Upper lobe of left lung (tissue), 6 donors: ENCODE data around the gene PPP1R26. TPM values are rescaled to one million over a fixed set of nuclear protein-coding genes. Genes with fewer than 3 reads are reported as not detected.
A peak's percentile ranks its signal among the peaks of the same experiment; 100 is the strongest.
"Not testable (repeated sequence)": the region's sequence is repeated elsewhere in the genome, so short reads cannot be mapped to it uniquely, and the experiment has no call there.

Source experiments
- ATAC-seq, 2 donors: fragments of 200-7000 bp; cut with Tn5 transposase; one replicate each; pipeline ENCODE4 v1.9.1; 2022; ENCODE audit warnings: mild to moderate bottlenecking in 2 of 2, moderate library complexity in 2 of 2; ENCODE audit not compliant: low FRiP score in 2 of 2
- DNase-seq, 2 donors: peaks; one replicate each; pipeline ENCODE4 v3.0.0-alpha.2; 2019 to 2020
- H3K27ac ChIP-seq, 4 donors: fragments of 200-600 bp; sonication (generic); one replicate each; pipeline ENCODE4 v1.5.1; 2016 to 2019
- H3K27me3 ChIP-seq, 4 donors: fragments of 200-600 bp; sonication (generic); one replicate each; pipeline ENCODE4 v1.5.1; 2017 to 2019
- H3K36me3 ChIP-seq, 4 donors: fragments of 200-600 bp; sonication (generic); one replicate each; pipeline ENCODE4 v1.5.1; 2016 to 2019
- H3K4me1 ChIP-seq, 4 donors: fragments of 200-600 bp; sonication (generic); one replicate each; pipeline ENCODE4 v1.5.1; 2018 to 2019
- H3K4me3 ChIP-seq, 4 donors: fragments of 200-600 bp; sonication (generic); one replicate each; pipeline ENCODE4 v1.5.1; 2017 to 2019; ENCODE audit warnings: mild to moderate bottlenecking in 2 of 4, moderate library complexity in 1 of 4
- H3K9me3 ChIP-seq, 4 donors: fragments of 200-600 bp; sonication (generic); one replicate each; pipeline ENCODE4 v1.5.1; 2018 to 2019
- EP300 ChIP-seq, 4 donors: sonication (generic); formaldehyde crosslinking; IDR thresholded peaks; one replicate each; pipeline ENCODE4 v1.5.1; 2017; ENCODE audit warnings: antibody characterized with exemption in 4 of 4, control low read depth in 2 of 4
- POLR2A ChIP-seq, 4 donors: fragments of 450-650 bp; IDR thresholded peaks; one replicate each; pipeline ENCODE4 v1.5.1; 2016 to 2017; ENCODE audit warnings: antibody characterized with exemption in 4 of 4, mild to moderate bottlenecking in 2 of 4
- POLR2AphosphoS5 ChIP-seq, 2 donors: sonication (generic); formaldehyde crosslinking; IDR thresholded peaks; one replicate each; pipeline ENCODE4 v1.5.1; 2017; ENCODE audit warnings: antibody characterized with exemption in 2 of 2
- WGBS, 2 donors: methylation state at CpG; one replicate each; pipeline ENCODE4 v1.1.5; 2017 to 2018; 5-methylcytosine and 5-hydroxymethylcytosine counted together
- total RNA-seq, 6 donors: library from RNA; depleted of rRNA in 4 of 6; stranded (reverse); fragments of >200 nt in 4 of 6; gene quantifications; one replicate each; pipeline versions ENCODE4 v1.1.0 to v1.2.1, GENCODE V29; 2016 to 2021
- TF ChIP-seq, protein P1 (sequence below), 6 experiments: fragments of 450-650 bp in 4 of 6; fragments of 200-600 bp in 2 of 6; sonication (generic) in 2 of 6; IDR thresholded peaks; one replicate each; pipeline ENCODE4 v1.5.1; 2016 to 2019; ENCODE audit warnings: antibody characterized with exemption in 6 of 6
- donor health status: DM: no; HTN: no; CAD: no; lungs with moderate emphysema.
- donor health status: DM: no; HTN: yes; CAD: no; lungs with severe emphysema.

PPP1R26 gene
- total RNA-seq, 6 donors from 2014 or later, result 25.6 to 48.6 (median 33.8) TPM

DNA sequence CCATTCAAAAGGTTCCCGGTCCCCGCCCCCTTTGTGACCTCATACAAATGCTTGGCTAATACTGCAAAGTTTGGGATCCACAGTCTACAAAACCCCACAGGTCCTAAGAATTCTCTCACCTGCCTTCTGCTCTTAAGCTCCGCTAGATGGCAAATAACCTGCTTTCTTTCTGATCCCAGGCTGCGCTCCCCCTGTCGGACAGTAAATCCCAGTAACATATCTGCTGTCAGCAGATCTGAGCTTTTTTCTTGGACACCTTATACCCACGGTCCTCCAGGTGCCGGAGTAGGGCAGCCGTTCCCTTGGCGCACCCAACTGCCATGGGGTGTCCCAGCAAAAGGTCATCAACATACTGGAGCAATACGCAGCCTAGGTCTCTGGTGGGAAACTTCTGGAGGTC, 39.0 kb upstream of the PPP1R26 start:
- Histone ChIP-seq H3K9me3 (peaks cover 0 to 9% (median 0%) of the 10 kb centered on the region in 4 donors), H3K27ac (peak overlapping the region in 3 of 4 donors; percentile 53 to 59 (median 56)), H3K27me3 (peaks cover 0 to 3% (median 0%) of the 10 kb centered on the region in 4 donors), H3K36me3 (no peaks in the 10 kb centered on the region), H3K4me3 (peak overlapping the region in 2 of 4 donors; percentile 13 to 43), H3K4me1 (peaks cover 0 to 15% (median 4%) of the 10 kb centered on the region in 4 donors)
- DNase-seq, result no peak
- no peak for ATAC-seq
- WGBS, 2 donors, result 53 to 77% methylated on average over 8 to 10 of the region's 10 CpGs
- TF ChIP-seq, protein P1, sequence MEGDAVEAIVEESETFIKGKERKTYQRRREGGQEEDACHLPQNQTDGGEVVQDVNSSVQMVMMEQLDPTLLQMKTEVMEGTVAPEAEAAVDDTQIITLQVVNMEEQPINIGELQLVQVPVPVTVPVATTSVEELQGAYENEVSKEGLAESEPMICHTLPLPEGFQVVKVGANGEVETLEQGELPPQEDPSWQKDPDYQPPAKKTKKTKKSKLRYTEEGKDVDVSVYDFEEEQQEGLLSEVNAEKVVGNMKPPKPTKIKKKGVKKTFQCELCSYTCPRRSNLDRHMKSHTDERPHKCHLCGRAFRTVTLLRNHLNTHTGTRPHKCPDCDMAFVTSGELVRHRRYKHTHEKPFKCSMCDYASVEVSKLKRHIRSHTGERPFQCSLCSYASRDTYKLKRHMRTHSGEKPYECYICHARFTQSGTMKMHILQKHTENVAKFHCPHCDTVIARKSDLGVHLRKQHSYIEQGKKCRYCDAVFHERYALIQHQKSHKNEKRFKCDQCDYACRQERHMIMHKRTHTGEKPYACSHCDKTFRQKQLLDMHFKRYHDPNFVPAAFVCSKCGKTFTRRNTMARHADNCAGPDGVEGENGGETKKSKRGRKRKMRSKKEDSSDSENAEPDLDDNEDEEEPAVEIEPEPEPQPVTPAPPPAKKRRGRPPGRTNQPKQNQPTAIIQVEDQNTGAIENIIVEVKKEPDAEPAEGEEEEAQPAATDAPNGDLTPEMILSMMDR (IDR thresholded peaks at IDR 0.05), result peak in 3 of 6 experiments; percentile 7 to 34 (median 8)
- TF ChIP-seq EP300 (IDR thresholded peaks at IDR 0.05), result no peak

DNA sequence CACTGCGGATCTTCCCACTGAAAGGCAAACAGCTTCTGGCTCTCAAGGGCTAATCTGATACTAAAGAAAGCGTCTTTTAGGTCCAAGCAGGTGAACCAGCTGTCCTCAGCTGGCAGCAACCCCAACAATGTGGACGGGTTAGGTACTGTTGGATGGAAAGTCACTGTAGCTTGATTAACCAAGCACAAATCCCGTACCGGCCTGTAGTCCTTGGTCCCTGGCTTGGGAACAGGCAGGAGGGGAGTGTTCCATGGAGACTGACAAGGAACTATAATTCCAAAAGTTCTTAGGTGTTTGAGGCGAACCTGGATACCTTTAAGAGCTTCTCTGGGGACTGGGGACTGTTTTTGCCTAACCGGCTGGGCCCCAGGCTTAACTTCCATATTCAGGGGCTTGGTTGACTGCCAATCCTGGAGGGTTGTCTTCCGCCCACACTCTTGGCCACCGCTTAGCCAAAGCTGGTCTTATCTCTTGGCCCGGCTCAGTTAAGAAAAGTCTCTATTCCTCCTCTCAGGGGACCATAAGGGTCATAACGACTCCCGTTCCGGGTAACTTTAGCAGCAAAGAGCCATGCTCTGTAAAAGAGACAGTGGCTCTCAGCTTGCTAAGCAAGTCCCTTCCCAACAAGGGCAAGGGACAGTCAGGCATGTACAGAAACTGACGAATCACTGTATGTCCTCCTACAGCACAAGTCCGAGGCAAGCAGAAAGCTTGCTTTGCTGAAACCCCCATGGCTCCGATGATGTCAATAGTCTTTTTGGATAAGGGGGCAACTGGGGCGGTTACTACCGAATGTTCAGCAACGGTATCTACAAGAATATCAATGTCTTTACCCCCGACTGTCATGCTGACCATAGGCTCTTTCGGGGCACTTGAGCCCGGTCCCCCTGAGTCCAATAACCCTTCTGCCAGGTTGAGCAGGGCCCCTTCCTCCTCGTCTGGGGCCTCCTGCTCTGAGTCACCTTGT, 38.2 kb upstream of the PPP1R26 start:
- Histone ChIP-seq H3K4me1 (peaks cover 0 to 15% (median 4%) of the 10 kb centered on the region in 4 donors), H3K4me3 (peak overlapping the region in 3 of 4 donors; percentile 40 to 45 (median 43)), H3K27ac (peak overlapping the region in 3 of 4 donors; percentile 53 to 59 (median 56))
- 39 to 58% methylated on average over 18 to 23 of the region's 23 CpGs for WGBS, 2 donors
- not testable (repeated sequence) for H3K27me3 ChIP-seq, H3K36me3 ChIP-seq, H3K9me3 ChIP-seq, ATAC-seq
- DNase-seq, result peak in 1 of 2 donors; percentile 69

DNA sequence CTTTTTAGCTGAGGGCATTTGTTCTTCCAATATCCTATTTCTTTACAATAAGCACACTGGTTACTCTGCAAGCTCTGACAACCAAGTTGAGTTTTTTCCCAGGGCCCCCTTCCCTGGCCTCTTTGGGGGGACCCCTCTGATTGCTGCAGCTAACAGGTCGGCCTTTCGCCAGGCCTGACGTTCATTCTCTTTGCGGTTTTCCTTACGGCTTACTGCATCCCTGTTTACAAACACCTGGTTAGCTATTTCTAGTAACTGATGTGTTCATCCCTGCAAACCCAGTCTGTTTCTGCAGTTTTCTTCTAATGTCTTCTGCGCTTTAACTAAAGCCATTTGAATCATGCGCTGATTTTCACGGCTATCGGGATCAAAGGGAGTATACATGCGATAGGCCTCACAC, 37.5 kb upstream of the PPP1R26 start:
- H3K9me3 ChIP-seq, result peaks cover 0 to 7% (median 0%) of the 10 kb centered on the region in 4 donors
- 42 to 51% methylated on average over 10 of the region's 10 CpGs for WGBS, 2 donors
- DNase-seq, result no peak
- peaks cover 0 to 3% (median 0%) of the 10 kb centered on the region in 4 donors for H3K27me3 ChIP-seq
- no peaks in the 10 kb centered on the region for H3K36me3 ChIP-seq
- H3K4me1 ChIP-seq, result peaks cover 0 to 15% (median 4%) of the 10 kb centered on the region in 4 donors
- H3K27ac ChIP-seq, result peak overlapping the region in 3 of 4 donors; percentile 5 to 56 (median 17)
- no peak for ATAC-seq
- TF ChIP-seq, protein P1 (IDR thresholded peaks at IDR 0.05), result no peak
- TF ChIP-seq EP300 (IDR thresholded peaks at IDR 0.05), result no peak
- TF ChIP-seq POLR2AphosphoS5 (IDR thresholded peaks at IDR 0.05), result no peak
- TF ChIP-seq POLR2A (IDR thresholded peaks at IDR 0.05), result no peak
- peak overlapping the region in 3 of 4 donors; percentile 40 to 45 (median 43) for H3K4me3 ChIP-seq

DNA sequence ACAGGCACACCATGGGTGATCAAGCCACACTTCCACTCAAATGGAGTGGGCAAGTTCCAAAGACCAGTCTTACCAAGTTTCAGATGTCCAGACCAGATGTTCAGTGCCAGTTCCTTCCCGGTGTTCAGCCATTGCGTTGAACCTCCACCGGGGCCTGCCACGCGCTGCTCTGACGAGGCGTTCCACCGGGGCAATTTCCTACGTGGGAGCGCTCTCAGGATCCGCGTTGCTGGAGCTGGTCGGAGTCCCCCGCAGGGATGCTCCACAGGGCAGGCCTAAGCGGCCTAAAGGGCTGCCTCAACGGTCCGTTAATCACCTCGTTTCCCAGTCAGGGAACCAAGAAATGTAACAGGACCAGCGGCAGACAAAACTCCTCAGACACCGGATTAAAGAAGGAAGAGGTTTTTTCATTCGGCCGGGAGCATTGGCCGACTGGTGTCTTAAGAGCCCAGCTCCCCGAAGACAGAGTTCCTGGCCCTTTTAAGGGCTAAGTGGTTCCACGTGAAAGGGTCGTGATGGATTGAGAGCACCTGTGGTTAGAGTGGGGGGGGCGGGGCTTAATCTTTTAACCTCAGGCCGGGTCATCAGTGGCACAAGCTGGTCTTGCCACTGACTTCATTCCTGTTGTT, 35.7 kb upstream of the PPP1R26 start:
- 50 to 68% methylated on average over 27 to 28 of the region's 28 CpGs for WGBS, 2 donors
- no peak for TF ChIP-seq EP300 (IDR thresholded peaks at IDR 0.05)
- TF ChIP-seq, protein P1 (IDR thresholded peaks at IDR 0.05), result peak in 1 of 6 experiments; percentile 26
- TF ChIP-seq POLR2A (IDR thresholded peaks at IDR 0.05), result peak in 1 of 4 donors; percentile 54
- no peak for TF ChIP-seq POLR2AphosphoS5 (IDR thresholded peaks at IDR 0.05)
- H3K36me3 ChIP-seq, result no peaks in the 10 kb centered on the region
- peak in 1 of 2 donors; percentile 57 for ATAC-seq
- H3K27me3 ChIP-seq, result peaks cover 0 to 3% (median 0%) of the 10 kb centered on the region in 4 donors
- no peaks in the 10 kb centered on the region for H3K9me3 ChIP-seq
- peak overlapping the region in 3 of 4 donors; percentile 40 to 45 (median 43) for H3K4me3 ChIP-seq
- peaks cover 0 to 13% (median 4%) of the 10 kb centered on the region in 4 donors for H3K4me1 ChIP-seq
- peak in 1 of 2 donors; percentile 77 for DNase-seq
- H3K27ac ChIP-seq, result peak overlapping the region; percentile 42 to 74 (median 69)

DNA sequence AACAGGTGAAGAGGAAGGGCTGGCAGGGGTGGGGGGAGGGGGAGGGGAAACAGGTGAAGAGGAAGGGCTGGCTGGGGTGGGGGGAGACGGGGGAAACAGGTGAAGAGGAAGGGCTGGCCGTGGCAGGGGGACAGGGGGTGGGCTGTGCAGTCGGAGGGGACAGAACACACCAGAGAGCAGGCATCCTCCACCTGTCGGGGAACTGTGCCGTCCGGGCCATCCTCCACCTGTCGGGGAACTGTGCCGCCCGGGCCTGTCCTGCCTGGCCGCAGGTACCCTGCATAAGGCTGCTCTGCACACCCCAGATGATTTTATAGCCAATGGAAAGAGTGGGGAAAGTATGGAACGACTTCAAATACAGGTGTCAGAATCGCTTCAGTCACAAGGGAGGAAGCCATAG, 32.5 kb upstream of the PPP1R26 start:
- Histone ChIP-seq H3K27me3 (peaks cover 0 to 2% (median 0%) of the 10 kb centered on the region in 4 donors), H3K27ac (no peak overlapping the region), H3K4me1 (no peaks in the 10 kb centered on the region), H3K36me3 (no peaks in the 10 kb centered on the region), H3K4me3 (no peak overlapping the region), H3K9me3 (no peaks in the 10 kb centered on the region)
- WGBS, 2 donors, result 60 to 62% methylated on average over 11 to 12 of the region's 12 CpGs
- DNase-seq, result no peak
- TF ChIP-seq EP300 (IDR thresholded peaks at IDR 0.05) (no peak), POLR2A (IDR thresholded peaks at IDR 0.05) (no peak), POLR2AphosphoS5 (IDR thresholded peaks at IDR 0.05) (no peak)
- TF ChIP-seq, protein P1 (IDR thresholded peaks at IDR 0.05), result no peak
- no peak for ATAC-seq
